ENCODE measurements around the gene QSOX1. TPM values are rescaled to one million over a fixed set of nuclear protein-coding genes. Genes with fewer than 3 reads are reported as not detected.
A peak's percentile ranks its signal among the peaks of the same experiment; 100 is the strongest.

QSOX1 gene
- total and polyA plus RNA-seq, 9 of the 15 experiments (the other 6 are each of a cell fraction or from before 2014, with no cell fraction given): 4.0 to 53.1 (median 15.0) TPM

DNA sequence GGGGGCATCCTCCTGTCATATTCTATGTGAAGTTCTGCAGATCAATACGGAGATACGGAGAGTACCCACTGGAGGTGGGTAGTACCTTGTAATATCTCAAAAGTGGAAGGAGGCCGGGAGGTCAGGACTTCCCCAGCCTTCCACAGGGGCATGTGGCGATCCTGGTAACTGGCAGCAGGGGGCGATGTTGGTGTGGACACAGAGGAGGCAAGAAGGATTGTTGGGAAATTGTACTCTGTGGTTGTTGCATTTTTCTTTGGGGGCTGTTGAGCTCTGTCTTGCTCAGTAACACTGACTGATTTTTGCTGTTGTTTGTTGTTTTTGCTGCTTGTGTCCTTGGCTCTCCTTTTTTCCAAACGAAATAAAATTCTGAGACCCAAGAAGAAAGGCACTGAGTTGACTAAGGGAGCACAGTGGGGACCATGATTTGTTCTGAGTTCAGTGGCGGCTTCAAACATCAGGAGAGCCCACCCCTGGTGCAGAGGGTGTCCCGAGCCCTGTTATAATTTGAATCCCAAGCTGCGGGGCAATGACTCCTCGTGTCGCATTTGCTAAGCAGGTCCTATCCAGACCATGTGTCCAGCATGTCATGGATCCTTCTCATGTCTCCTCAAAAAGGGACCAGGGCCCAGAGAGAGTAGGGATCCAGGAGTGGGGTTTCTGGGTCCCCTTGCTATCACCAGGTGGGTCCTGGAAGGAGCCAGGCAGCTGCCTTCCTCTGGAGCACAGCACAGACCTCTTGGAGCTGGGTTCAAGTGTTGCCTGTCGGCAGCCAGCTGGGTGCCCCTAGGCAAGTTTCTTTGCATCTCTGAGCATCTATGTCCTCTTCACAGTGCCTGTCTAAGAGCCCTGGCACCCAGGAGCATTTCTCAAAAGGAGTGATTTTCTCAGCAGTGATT is 98.2 kb downstream of the QSOX1 start (continued):
- TF ChIP-seq, protein P1, sequence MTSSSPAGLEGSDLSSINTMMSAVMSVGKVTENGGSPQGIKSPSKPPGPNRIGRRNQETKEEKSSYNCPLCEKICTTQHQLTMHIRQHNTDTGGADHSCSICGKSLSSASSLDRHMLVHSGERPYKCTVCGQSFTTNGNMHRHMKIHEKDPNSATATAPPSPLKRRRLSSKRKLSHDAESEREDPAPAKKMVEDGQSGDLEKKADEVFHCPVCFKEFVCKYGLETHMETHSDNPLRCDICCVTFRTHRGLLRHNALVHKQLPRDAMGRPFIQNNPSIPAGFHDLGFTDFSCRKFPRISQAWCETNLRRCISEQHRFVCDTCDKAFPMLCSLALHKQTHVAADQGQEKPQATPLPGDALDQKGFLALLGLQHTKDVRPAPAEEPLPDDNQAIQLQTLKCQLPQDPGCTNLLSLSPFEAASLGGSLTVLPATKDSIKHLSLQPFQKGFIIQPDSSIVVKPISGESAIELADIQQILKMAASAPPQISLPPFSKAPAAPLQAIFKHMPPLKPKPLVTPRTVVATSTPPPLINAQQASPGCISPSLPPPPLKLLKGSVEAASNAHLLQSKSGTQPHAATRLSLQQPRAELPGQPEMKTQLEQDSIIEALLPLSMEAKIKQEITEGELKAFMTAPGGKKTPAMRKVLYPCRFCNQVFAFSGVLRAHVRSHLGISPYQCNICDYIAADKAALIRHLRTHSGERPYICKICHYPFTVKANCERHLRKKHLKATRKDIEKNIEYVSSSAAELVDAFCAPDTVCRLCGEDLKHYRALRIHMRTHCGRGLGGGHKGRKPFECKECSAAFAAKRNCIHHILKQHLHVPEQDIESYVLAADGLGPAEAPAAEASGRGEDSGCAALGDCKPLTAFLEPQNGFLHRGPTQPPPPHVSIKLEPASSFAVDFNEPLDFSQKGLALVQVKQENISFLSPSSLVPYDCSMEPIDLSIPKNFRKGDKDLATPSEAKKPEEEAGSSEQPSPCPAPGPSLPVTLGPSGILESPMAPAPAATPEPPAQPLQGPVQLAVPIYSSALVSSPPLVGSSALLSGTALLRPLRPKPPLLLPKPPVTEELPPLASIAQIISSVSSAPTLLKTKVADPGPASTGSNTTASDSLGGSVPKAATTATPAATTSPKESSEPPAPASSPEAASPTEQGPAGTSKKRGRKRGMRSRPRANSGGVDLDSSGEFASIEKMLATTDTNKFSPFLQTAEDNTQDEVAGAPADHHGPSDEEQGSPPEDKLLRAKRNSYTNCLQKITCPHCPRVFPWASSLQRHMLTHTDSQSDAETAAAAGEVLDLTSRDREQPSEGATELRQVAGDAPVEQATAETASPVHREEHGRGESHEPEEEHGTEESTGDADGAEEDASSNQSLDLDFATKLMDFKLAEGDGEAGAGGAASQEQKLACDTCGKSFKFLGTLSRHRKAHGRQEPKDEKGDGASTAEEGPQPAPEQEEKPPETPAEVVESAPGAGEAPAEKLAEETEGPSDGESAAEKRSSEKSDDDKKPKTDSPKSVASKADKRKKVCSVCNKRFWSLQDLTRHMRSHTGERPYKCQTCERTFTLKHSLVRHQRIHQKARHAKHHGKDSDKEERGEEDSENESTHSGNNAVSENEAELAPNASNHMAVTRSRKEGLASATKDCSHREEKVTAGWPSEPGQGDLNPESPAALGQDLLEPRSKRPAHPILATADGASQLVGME (CRISPR knock-in tag; IDR thresholded peaks at IDR 0.05): no peak
- TF ChIP-seq XRCC5 (IDR thresholded peaks at IDR 0.05; ENCODE audit: low read depth, low read length) (peak; percentile 81; the same call in 1 of the 2 replicates), KDM2B (CRISPR knock-in tag; IDR thresholded peaks at IDR 0.05) (no peak), ZNF24 (IDR thresholded peaks at IDR 0.05) (peak; percentile 20; the same call in 1 of the 2 replicates), SUPT5H (IDR thresholded peaks at IDR 0.05) (no peak), HLTF (IDR thresholded peaks at IDR 0.05) (0 out of 2 replicates have a peak, but pooled peaks have one; percentile 23), CAMTA2 (CRISPR knock-in tag; conservative IDR thresholded peaks at IDR 0.05) (no peak), PRPF4 (IDR thresholded peaks at IDR 0.05; ENCODE audit: insufficient read depth, low read depth, low read length, poor library complexity, severe bottlenecking) (no peak), BCOR (IDR thresholded peaks at IDR 0.05) (no peak), RCOR1 (IDR thresholded peaks at IDR 0.05; ENCODE audit: borderline replicate concordance in 1 of 2, low read depth in 2 of 2, low read length in 2 of 2) (peak in 1 of 2 experiments; percentile 47; a peak in 1 of 4 replicates), PHB2 (IDR thresholded peaks at IDR 0.05; ENCODE audit: low read depth) (0 out of 2 replicates have a peak, but pooled peaks have one; percentile 8)
- TF ChIP-seq, protein P2, sequence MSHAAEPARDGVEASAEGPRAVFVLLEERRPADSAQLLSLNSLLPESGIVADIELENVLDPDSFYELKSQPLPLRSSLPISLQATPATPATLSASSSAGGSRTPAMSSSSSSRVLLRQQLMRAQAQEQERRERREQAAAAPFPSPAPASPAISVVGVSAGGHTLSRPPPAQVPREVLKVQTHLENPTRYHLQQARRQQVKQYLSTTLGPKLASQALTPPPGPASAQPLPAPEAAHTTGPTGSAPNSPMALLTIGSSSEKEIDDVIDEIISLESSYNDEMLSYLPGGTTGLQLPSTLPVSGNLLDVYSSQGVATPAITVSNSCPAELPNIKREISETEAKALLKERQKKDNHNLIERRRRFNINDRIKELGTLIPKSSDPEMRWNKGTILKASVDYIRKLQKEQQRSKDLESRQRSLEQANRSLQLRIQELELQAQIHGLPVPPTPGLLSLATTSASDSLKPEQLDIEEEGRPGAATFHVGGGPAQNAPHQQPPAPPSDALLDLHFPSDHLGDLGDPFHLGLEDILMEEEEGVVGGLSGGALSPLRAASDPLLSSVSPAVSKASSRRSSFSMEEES (CRISPR knock-in tag; IDR thresholded peaks at IDR 0.05): no peak
- TF ChIP-seq, protein P3, sequence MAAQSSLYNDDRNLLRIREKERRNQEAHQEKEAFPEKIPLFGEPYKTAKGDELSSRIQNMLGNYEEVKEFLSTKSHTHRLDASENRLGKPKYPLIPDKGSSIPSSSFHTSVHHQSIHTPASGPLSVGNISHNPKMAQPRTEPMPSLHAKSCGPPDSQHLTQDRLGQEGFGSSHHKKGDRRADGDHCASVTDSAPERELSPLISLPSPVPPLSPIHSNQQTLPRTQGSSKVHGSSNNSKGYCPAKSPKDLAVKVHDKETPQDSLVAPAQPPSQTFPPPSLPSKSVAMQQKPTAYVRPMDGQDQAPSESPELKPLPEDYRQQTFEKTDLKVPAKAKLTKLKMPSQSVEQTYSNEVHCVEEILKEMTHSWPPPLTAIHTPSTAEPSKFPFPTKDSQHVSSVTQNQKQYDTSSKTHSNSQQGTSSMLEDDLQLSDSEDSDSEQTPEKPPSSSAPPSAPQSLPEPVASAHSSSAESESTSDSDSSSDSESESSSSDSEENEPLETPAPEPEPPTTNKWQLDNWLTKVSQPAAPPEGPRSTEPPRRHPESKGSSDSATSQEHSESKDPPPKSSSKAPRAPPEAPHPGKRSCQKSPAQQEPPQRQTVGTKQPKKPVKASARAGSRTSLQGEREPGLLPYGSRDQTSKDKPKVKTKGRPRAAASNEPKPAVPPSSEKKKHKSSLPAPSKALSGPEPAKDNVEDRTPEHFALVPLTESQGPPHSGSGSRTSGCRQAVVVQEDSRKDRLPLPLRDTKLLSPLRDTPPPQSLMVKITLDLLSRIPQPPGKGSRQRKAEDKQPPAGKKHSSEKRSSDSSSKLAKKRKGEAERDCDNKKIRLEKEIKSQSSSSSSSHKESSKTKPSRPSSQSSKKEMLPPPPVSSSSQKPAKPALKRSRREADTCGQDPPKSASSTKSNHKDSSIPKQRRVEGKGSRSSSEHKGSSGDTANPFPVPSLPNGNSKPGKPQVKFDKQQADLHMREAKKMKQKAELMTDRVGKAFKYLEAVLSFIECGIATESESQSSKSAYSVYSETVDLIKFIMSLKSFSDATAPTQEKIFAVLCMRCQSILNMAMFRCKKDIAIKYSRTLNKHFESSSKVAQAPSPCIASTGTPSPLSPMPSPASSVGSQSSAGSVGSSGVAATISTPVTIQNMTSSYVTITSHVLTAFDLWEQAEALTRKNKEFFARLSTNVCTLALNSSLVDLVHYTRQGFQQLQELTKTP (IDR thresholded peaks at IDR 0.05; ENCODE audit: low read depth in 1 of 2, partially characterized antibody in 2 of 2): peak in 1 of 2 experiments; percentile 33

All from K562 (cell line).